Activated CD8-positive, alpha-beta T cell treated with anti-CD3 and anti-CD28 coated beads, Interleukin-2, amount 10 ng/mL, durations not matched to agents 7 days and 5 days (primary cell): ENCODE data around the gene PRUNE2. TPM values are rescaled to one million over a fixed set of nuclear protein-coding genes. Genes with fewer than 3 reads are reported as not detected.

Source experiments
- ATAC-seq: fragments of 150-1000 bp; cut with Tn5 transposase; one replicate; pipeline ENCODE4 v1.10.0; 2021; ENCODE audit warnings: moderate library complexity
- CTCF ChIA-PET: fragments of 350-600 bp; sonication (Branson Sonifier 250); formaldehyde crosslinking; loops from one replicate; lab custom pipeline; 2021; ENCODE audit warnings: antibody characterized with exemption; lab: Charles Lee
- POLR2A ChIA-PET: fragments of 350-600 bp; sonication (Branson Sonifier 250); formaldehyde crosslinking; loops from one replicate; lab custom pipeline; 2021; ENCODE audit warnings: antibody characterized with exemption; lab: Charles Lee
- DNase-seq: peaks from one replicate; pipeline ENCODE4 v3.0.0-alpha.2; 2020
- H3K27ac Mint-ChIP-seq: one replicate; pipeline ENCODE4 v1.8.0; 2021; ENCODE audit warnings: mild to moderate bottlenecking, mixed read lengths
- H3K27me3 Mint-ChIP-seq: one replicate; pipeline ENCODE4 v1.8.0; 2021; ENCODE audit warnings: low read depth, mixed read lengths
- H3K36me3 Mint-ChIP-seq: one replicate; pipeline ENCODE4 v1.8.0; 2021; ENCODE audit warnings: low read depth, mixed read lengths
- H3K4me1 Mint-ChIP-seq: one replicate; pipeline ENCODE4 v1.8.0; 2021; ENCODE audit warnings: low read depth, mixed read lengths
- H3K4me3 Mint-ChIP-seq: one replicate; pipeline ENCODE4 v1.8.0; 2021; ENCODE audit warnings: mild to moderate bottlenecking, mixed read lengths
- H3K9me3 Mint-ChIP-seq: one replicate; pipeline ENCODE4 v1.8.0; 2022; ENCODE audit warnings: mixed read lengths; ENCODE audit not compliant: insufficient read depth
- total RNA-seq, 2 experiments: library from RNA; stranded (reverse); gene quantifications; one replicate each; pipeline ENCODE4 v1.2.3, GENCODE V29; 2021

The PRUNE2 gene
- total RNA-seq, 2 experiments from 2014 or later, result 0.16 to 0.52 TPM

GRCh38 chr9:76916231-76916630 is 10.3 kb upstream of the PRUNE2 start:
- no peak for ATAC-seq
- H3K27me3 Mint-ChIP-seq, result peaks cover 3% of the 10 kb centered on the region

GRCh38 chr9:76913467-76913866 is 7.6 kb upstream of the PRUNE2 start:
- no peak for ATAC-seq
- POLR2A ChIA-PET, result no interaction called here
- no peaks in the 10 kb centered on the region for H3K9me3 Mint-ChIP-seq
- no peak overlapping the region for H3K4me3 Mint-ChIP-seq
- CTCF ChIA-PET, result no interaction called here
- no peak for DNase-seq
- peaks cover 6% of the 10 kb centered on the region for H3K4me1 Mint-ChIP-seq
- no peaks in the 10 kb centered on the region for H3K36me3 Mint-ChIP-seq
- H3K27ac Mint-ChIP-seq, result no peak overlapping the region
- H3K27me3 Mint-ChIP-seq, result peaks cover 12% of the 10 kb centered on the region

More at GRCh38 chr9:76916231-76916630, 10.3 kb upstream of the PRUNE2 start:
- no peak for DNase-seq
- Mint-ChIP-seq H3K4me1 (peaks cover 6% of the 10 kb centered on the region), H3K27ac (no peak overlapping the region), H3K4me3 (no peak overlapping the region), H3K9me3 (no peaks in the 10 kb centered on the region), H3K36me3 (no peaks in the 10 kb centered on the region)
- ChIA-PET CTCF (no interaction called here), POLR2A (no interaction called here)

DNA sequence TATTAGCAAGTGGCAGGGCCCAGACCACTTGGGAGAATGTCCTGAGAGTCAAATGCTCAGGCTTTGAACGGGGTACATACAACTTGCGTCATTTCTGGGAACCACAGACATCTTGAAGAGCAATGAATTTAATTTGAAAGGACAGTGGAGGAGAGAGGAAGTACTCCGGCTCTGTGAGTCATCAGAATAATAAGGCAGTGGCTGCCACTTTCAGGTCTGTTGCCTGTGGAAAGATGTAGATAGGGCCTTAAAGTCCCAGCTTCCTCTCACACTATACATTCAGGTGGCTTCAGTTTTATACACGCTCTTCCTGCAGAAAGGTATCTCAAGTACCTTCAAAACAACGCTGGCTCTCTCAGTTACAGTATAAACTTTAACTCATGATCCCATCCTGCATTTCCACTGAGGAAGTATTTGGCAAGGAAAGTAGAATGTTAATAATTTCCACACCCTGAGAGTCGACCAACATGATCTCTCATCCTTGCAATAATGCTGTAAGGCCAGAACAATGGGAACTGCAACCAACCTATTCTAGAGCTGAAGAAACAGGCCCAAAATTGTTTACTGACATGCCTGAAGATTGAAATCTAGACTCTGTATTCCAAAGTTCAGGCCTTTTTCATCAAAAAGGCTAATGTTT is 6.8 kb upstream of the PRUNE2 start:
- H3K27me3 Mint-ChIP-seq, result peaks cover 14% of the 10 kb centered on the region
- no peak for ATAC-seq

DNA sequence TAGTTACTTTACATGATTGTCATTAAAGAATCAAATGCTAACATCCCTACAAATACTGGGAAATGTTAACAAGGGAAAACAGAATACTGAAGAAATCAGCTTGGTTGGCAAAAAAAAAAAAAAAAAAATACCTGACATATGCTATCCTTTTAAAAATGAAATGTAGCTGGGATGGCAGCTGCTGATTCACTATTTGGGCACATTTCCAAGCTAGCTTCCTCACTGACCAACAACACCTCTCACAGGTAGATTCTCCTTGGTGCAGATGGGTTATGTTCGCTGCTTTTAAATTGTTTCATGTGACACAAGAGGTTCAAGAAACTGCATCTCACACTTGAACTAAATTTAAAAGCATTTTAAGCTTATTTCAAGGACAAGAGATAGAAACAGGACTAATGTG is 6.1 kb upstream of the PRUNE2 start:
- H3K4me1 Mint-ChIP-seq, result peaks cover 6% of the 10 kb centered on the region
- no peak overlapping the region for H3K27ac Mint-ChIP-seq
- DNase-seq (no peak), ATAC-seq (no peak)
- no peaks in the 10 kb centered on the region for H3K9me3 Mint-ChIP-seq
- ChIA-PET POLR2A (no interaction called here), CTCF (no interaction called here)
- H3K27me3 Mint-ChIP-seq, result peaks cover 21% of the 10 kb centered on the region
- no peaks in the 10 kb centered on the region for H3K36me3 Mint-ChIP-seq
- no peak overlapping the region for H3K4me3 Mint-ChIP-seq

More for the DNA sequence above, 6.8 kb upstream of the PRUNE2 start:
- H3K4me3 Mint-ChIP-seq, result no peak overlapping the region
- no peaks in the 10 kb centered on the region for H3K9me3 Mint-ChIP-seq
- no peaks in the 10 kb centered on the region for H3K36me3 Mint-ChIP-seq
- peaks cover 6% of the 10 kb centered on the region for H3K4me1 Mint-ChIP-seq
- ChIA-PET CTCF (no interaction called here), POLR2A (no interaction called here)
- DNase-seq, result no peak
- H3K27ac Mint-ChIP-seq, result no peak overlapping the region

DNA sequence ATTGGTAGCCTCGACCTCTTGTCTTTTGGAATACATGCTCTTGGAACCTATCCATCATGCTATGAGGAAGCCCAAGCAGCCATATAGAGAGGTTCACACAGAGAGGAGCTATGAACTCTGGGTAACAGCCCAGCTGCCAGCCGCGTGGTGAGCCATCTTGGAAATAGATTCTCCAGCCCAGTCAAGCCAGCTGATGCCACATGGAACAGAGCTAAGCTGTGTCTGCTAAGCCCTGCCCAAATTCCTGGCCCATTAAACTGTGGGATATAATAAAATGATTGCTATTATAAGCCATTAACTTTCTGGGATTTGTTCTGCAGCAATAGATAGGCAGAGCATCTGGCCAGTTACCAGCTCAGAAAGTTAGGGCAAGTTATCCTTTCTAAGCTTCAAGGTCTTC is 4.9 kb upstream of the PRUNE2 start:
- no peak overlapping the region for H3K4me3 Mint-ChIP-seq
- DNase-seq, result no peak

GRCh38 chr9:76906647-76906975 is 697 bp upstream of the PRUNE2 start:
- H3K4me1 Mint-ChIP-seq, result no peaks in the 10 kb centered on the region
- POLR2A ChIA-PET, result no interaction called here
- DNase-seq (no peak), ATAC-seq (no peak)
- H3K36me3 Mint-ChIP-seq, result no peaks in the 10 kb centered on the region
- CTCF ChIA-PET, result no interaction called here
- H3K27ac Mint-ChIP-seq, result no peak overlapping the region
- H3K27me3 Mint-ChIP-seq, result peaks cover 50% of the 10 kb centered on the region
- no peaks in the 10 kb centered on the region for H3K9me3 Mint-ChIP-seq
- H3K4me3 Mint-ChIP-seq, result no peak overlapping the region

More for the DNA sequence above, 4.9 kb upstream of the PRUNE2 start:
- ChIA-PET POLR2A (no interaction called here), CTCF (no interaction called here)
- peaks cover 29% of the 10 kb centered on the region for H3K27me3 Mint-ChIP-seq
- peaks cover 6% of the 10 kb centered on the region for H3K4me1 Mint-ChIP-seq
- H3K9me3 Mint-ChIP-seq, result no peaks in the 10 kb centered on the region
- H3K27ac Mint-ChIP-seq, result no peak overlapping the region
- ATAC-seq, result no peak
- H3K36me3 Mint-ChIP-seq, result no peaks in the 10 kb centered on the region

DNA sequence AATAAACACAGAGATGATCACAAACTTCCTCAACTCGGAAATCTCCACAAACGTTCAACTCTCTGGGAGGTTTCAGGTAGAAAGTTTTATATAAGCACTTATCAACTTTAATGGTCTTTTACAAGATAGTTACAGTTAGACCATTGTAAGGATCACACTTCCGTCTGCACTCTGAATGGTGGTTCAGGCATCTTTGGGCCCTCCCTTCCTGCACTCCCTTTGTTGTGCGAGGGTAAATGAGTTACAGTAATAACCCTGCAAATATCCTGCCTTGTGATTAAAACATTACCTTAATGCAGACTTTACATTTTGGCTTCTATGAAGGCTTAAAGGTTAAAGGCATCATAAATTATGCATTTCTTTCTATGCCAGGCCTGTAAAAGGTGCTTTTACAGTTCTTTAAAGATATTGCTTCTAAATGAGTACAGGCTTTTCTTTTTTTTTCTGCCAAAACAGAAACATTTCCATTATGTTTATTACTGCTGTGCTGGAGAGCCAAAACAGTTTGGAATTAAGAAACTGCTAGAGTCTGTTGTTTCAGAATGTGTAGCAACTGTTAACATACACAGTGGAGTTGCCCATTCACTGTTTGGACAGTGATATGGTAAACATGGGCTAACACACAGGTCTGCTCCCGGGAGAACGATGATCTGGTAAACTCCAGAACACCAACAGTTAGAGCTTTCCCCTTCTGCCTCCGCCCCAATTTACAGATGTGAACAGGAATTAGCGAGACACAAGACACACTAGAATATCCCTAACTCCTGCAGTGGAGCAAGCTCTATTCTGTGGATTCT is 1.1 kb downstream of the PRUNE2 start:
- Mint-ChIP-seq H3K4me3 (no peak overlapping the region), H3K4me1 (no peaks in the 10 kb centered on the region), H3K9me3 (no peaks in the 10 kb centered on the region), H3K36me3 (no peaks in the 10 kb centered on the region), H3K27me3 (peaks cover 48% of the 10 kb centered on the region), H3K27ac (no peak overlapping the region)
- POLR2A ChIA-PET, result no interaction called here
- DNase-seq (no peak), ATAC-seq (no peak)
- CTCF ChIA-PET, result no interaction called here

- no peaks in the 10 kb centered on the region for H3K9me3 Mint-ChIP-seq
- no peak for DNase-seq
- H3K27me3 Mint-ChIP-seq, result peaks cover 38% of the 10 kb centered on the region
- H3K36me3 Mint-ChIP-seq, result no peaks in the 10 kb centered on the region
- H3K4me3 Mint-ChIP-seq, result no peak overlapping the region
- no peak overlapping the region for H3K27ac Mint-ChIP-seq
- H3K4me1 Mint-ChIP-seq, result no peaks in the 10 kb centered on the region
- no peak for ATAC-seq
- ChIA-PET POLR2A (no interaction called here), CTCF (no interaction called here)
Measured at GRCh38 chr9:76902395-76902794, 3.5 kb downstream of the PRUNE2 start.

GRCh38 chr9:76901801-76902200 is 4.1 kb downstream of the PRUNE2 start:
- POLR2A ChIA-PET, result no interaction called here
- Mint-ChIP-seq H3K27ac (no peak overlapping the region), H3K27me3 (peaks cover 33% of the 10 kb centered on the region), H3K4me3 (no peak overlapping the region), H3K4me1 (no peaks in the 10 kb centered on the region), H3K9me3 (no peaks in the 10 kb centered on the region), H3K36me3 (no peaks in the 10 kb centered on the region)
- CTCF ChIA-PET, result no interaction called here
- DNase-seq (no peak), ATAC-seq (no peak)

DNA sequence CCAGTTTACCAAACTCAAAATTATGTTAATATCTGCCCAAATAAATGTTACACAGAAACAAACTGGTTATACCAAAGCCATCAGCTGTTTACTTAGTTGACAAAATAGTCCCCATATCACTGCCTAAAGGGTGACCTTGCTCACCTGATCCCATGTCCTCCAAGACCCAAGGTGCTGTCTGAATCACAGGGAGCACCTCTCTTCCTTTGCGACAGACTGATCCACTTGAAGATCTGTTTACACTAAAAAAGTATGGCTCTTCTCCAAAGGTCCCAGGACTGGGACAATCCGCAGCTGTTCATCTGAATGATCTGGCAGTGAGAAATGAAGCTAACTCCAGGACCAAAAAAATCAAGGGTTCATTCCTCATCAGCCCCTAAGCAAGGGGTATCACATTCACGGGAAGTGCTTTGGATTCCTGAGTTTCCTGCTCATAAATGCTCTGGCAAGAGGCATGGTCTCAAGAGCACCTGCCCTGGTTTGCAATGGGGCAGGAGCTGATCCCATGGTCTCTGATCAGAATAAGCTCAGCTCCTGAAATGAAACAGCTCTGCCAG is 5.0 kb downstream of the PRUNE2 start:
- Mint-ChIP-seq H3K9me3 (no peaks in the 10 kb centered on the region), H3K4me3 (no peak overlapping the region), H3K27ac (no peak overlapping the region), H3K27me3 (peaks cover 26% of the 10 kb centered on the region), H3K4me1 (no peaks in the 10 kb centered on the region), H3K36me3 (no peaks in the 10 kb centered on the region)
- DNase-seq, result no peak
- ChIA-PET CTCF (no interaction called here), POLR2A (interaction anchor here (0.6 kb wide), 1 partner anchor 323 kb away, joined by 3 read pairs; no protein-coding TSS in a partner anchor)
- no peak for ATAC-seq

DNA sequence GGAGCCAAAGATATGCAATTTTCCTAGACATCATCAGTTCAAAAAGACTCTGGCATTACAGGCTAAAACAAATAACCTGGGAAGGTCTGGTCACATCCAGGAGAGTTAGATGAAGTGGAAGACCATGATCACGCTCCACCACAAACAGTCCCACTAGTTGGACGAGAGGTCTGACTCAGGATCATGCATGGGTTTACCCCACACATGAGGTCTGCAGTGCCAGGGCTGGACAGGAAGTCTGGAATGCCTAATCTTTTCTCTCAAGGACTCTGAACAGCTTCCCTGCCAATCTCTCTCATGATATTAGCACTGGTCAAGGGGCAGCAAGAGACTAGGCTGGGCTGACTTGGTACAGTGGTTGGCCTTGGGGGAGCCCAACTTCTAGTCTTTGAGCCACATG is 7.1 kb downstream of the PRUNE2 start:
- Mint-ChIP-seq H3K27ac (no peak overlapping the region), H3K4me1 (no peaks in the 10 kb centered on the region), H3K36me3 (no peaks in the 10 kb centered on the region), H3K9me3 (no peaks in the 10 kb centered on the region), H3K4me3 (no peak overlapping the region), H3K27me3 (peaks cover 13% of the 10 kb centered on the region)
- ATAC-seq (no peak), DNase-seq (no peak)
- POLR2A ChIA-PET, result no interaction called here
- CTCF ChIA-PET, result no interaction called here

GRCh38 chr9:76897804-76898525 is 7.9 kb downstream of the PRUNE2 start:
- CTCF ChIA-PET, result no interaction called here
- Mint-ChIP-seq H3K4me3 (no peak overlapping the region), H3K27me3 (peaks cover 12% of the 10 kb centered on the region), H3K4me1 (no peaks in the 10 kb centered on the region), H3K27ac (no peak overlapping the region), H3K9me3 (no peaks in the 10 kb centered on the region), H3K36me3 (no peaks in the 10 kb centered on the region)
- ATAC-seq, result no peak
- POLR2A ChIA-PET, result no interaction called here
- DNase-seq, result no peak
